ENCODE data around the gene FPGS.
A peak's percentile ranks its signal among the peaks of the same experiment; 100 is the strongest.
"Not testable (repeated sequence)": the region's sequence is repeated elsewhere in the genome, so short reads cannot be mapped to it uniquely, and the experiment has no call there.

The FPGS gene, protein sequence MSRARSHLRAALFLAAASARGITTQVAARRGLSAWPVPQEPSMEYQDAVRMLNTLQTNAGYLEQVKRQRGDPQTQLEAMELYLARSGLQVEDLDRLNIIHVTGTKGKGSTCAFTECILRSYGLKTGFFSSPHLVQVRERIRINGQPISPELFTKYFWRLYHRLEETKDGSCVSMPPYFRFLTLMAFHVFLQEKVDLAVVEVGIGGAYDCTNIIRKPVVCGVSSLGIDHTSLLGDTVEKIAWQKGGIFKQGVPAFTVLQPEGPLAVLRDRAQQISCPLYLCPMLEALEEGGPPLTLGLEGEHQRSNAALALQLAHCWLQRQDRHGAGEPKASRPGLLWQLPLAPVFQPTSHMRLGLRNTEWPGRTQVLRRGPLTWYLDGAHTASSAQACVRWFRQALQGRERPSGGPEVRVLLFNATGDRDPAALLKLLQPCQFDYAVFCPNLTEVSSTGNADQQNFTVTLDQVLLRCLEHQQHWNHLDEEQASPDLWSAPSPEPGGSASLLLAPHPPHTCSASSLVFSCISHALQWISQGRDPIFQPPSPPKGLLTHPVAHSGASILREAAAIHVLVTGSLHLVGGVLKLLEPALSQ

DNA sequence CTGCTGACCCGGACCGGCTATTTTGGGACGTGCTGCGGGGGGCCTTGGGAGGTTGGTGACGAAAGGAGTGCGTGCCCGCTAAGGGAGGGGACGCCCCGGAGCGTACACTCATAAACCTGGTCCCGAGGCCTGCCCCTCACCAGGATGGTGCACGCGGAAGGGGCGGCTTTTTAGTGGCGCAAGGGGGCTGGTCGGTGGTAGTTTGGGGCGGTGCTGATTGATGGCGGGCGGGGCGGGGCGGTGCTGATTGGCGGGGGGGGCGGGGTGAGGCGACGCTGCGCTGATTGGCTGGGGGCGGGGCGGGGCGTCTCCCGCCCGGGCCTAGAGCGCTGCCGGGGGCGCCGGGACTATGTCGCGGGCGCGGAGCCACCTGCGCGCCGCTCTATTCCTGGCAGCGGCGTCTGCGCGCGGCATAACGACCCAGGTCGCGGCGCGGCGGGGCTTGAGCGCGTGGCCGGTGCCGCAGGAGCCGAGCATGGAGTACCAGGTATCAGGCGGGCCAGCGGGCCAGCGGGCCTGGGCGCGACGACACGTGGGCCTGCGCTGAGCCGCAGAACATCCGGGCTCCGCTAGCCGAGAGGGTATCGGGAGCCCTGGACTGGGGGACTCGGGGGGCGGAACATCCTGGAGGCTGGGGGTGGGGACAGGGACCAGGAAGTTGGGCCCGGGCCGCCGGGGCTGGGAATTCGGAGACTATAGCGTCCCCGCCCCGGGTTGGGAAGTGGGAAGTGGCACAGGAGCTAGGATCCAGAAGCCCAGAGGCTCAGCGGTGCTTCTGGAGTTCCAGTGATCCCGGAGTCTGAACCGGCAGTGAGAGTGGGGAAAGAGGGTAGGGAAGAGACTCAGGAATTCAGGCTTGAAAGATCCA is at the start of gene FPGS:
TSS of gene FPGS (plus strand) at position 307 of the 868 bp plus-strand sequence. CDS start at position 350, 43 bp downstream.
- DNase-seq: peak; percentile 87 to 90

- DNase-seq: no peak
These were observed 49.5 kb upstream of the FPGS start for GRCh38 chr9:127753148-127753547.

DNA sequence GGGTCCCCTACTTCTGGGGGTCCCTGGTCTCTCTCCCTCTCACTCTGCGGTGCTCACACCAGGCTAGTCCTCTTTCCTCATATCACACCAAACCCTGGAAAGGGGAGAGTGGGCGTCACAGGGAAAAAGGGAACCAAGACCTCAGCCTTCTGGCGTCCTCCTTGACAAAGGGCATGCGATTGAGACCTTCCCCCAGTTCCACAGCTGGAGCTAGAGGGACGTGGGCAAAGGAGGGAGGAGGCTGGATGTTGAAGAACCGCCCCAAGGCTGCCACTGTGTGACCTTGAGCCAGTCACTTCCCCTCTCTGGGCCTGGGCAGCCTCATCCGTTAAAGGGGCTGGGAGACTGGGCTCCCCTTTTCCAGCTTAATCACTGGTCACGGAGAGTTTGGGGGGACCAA is 49.1 kb upstream of the FPGS start:
- DNase-seq: no peak

DNA sequence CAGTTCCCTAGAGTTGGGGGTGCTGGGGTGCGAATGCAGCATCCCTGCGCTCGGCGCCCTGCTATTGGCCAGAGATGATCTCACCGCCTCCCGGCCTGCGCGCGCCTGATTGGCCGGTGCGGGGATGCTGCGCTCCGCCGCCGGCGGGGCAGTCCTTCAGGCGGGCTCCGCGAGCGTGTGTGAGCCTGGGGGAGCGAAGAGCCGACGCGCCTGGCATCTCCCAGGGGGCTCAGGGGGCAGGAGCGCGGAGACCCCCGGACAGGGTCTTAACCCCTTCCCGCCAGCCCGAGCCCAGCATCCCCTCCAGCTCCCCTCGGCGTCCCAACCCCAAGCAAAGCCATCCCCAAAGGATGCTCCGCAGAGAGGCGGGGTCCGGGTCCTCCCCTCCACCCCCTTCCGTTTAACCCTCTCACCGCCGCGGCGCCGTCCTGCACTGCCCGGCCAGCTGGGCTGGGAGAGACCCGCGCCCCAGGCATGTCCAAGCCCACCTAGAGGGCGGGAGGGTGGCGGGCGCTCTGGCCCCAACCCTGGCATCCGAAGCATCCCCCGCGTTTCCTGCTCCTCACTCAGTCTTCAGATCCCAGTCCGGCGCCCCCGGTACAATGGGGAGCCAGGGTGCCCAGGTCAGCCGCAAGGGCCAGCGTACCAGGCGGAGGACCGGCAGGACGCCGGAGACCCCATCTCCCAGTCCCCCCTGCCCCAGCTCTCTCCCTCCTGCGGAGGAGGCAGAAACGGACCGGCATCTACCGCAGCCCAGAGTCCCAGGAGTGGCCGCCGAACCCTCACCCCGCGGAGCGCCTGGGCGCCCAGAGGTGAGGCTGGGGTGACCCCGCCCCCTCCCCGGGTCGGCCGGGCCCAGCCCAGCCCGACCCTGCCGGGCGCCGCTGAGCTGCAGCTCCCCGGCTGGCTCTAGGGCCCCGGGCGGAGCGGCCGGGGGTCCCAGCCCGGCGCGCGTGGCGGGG is 48.3 kb upstream of the FPGS start:
- DNase-seq: peak; percentile 33 to 68

DNA sequence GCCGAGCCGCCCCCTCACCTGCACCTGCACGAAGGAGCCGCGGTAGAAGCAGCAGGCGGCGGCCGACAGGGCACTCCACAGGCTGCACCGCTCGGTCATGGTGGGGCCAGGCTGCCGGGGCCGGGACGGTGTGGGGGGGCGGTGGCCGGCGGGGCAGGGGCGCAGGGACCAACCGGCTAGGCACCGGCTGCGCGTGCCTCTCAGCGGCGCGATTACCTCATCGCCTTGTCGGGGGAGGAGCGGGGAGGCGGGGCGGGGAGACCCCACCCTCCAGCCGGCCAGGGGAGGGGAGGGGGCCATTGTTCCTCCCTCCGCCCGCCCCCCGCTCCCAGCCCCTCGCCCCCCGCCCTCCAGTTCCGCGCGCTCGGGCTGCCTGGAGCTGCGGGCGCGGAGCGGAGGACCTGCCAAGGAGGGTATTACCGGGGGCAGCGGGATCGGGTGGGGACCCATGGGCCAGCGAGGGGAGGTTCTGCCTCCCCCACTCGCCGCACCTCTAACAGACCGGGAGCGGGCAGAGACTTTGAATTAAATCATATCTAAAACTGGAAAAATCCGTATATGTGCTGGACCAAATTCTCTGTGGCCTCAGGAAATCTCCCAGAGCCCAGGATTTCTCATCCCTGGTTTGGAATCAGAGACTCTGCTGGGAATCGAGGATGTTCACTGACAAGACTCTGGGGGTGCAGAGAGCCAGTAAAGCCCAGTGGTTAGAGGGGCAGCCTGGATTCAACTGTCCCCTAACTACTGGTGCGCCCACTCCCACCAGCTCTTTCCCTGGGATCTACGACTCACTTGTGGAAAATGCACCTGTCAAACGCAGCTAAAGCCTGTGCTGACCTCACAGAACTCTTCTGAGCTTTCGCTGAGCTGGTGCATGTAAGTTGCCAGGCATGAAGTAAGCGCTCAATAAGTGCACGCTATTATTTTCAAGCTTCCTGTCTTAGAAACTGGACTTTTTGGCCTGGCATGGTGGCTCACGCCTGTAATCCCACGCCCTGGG is 47.3 kb upstream of the FPGS start:
- peak; percentile 32 to 66 for DNase-seq

DNA sequence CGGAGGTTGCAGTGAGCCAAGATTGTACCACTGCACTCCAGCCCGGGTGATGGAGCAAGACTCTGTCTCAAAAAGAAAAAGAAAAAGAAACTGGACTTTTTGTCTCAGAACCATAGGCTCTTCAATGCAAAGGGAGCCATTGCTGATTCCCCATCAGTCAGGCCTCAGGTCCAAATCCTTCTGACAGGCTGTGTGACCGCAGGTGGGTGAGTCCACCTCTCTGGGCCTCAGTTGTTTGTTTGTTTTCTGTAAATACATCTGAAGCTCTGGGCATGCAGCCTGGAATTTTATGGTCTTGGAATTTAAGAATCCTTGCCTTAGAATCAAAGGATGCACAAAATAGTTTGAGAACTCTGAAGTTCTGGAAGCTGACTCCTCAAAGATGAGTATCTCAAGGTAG is 46.4 kb upstream of the FPGS start:
- DNase-seq: no peak

GRCh38 chr9:127756776-127757175 is 45.9 kb upstream of the FPGS start:
- not testable (repeated sequence) for DNase-seq

DNA sequence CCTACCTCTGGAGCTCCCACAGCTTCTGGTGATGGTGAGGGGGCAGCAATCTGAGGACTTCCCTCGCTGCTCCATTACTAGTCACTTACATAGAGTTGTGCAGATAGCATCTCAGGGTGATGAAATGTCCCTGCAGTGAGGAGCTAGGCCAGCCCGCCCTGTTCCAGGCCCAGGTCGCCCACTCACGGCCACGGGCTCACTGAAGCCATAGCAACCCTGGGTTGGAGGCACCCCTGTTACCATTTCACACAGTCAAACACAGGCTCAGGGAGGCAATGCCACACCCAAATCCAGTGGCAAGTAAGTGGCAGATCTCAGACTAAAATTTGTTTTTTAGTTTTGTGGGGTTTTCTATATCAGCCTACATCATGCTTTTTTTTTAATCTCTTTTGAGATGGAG is 43.8 kb upstream of the FPGS start:
- DNase-seq: no peak

DNA sequence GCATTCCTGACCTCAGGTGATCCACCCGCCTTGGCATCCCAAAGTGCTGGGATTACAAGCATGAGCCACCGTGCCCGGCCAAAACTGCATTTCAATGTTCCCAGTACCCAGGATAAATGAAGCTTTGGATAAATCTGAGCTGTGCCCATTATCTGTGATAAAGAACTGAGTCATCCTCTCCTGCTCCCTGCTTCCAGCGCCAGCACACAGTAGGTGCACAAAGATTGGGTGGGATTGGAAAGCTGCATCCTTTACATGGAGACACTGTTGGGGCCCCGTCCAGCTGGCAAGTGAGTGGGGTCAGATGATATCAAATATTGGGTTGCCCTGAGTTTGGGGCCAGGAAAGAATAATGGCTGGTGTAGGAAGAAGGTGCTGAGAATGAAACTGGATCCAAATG is 41.6 kb upstream of the FPGS start:
- DNase-seq: no peak

GRCh38 chr9:127761491-127761956 is 41.2 kb upstream of the FPGS start:
- no peak for DNase-seq

DNA sequence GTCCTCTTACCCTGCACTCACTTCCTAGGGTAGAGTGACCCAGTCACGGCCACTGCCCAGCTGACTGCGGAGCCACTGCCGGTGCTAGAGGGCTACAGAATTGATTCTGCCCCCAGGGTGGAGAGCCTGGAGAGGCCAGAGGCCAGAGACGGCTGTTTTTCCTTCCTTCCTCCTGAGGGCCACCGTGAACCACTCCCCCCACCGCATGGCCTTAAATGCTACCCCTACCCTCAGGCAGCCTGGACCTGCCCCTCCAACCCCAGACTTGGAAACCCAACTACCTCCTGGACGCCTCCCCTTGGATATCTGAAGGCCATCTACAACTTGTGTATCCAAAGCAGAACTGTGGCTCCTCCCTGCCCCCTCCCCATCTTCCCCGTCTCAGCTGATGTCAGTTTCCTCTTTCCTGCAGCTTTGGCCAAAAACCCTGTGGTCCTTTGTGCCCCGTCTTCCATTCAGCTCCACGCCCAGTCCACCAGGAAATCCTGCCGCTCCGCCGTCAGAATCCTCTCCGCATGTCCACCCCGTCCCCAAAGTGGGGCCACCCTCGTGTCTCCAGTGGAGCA is 40.5 kb upstream of the FPGS start:
- no peak for DNase-seq

DNA sequence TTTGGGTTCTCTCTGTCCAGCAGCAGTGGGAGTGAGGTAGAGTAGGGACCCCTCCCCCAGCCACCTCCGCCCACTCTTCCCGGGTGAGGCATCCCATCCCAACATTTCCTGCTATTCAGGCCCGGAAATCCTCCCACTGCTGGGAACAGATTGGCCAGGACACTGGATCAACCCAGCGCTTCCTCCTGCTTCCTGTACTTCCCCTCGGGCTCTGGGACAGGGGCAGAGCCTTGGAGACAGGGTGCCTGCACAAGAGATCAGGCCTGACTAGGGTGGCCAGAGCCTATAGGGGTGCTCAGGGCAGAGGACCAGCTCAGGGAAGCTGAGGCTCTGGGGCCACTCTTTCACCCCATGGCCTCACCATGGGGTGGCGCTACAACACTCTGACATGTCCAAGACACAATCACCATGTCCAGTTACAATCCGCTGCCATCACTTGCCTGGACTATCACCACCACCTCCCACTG is 38.7 kb upstream of the FPGS start:
- DNase-seq: no peak

GRCh38 chr9:127765418-127765817 is 37.3 kb upstream of the FPGS start:
- DNase-seq: no peak

GRCh38 chr9:127767410-127767809 is 35.3 kb upstream of the FPGS start:
- DNase-seq: peak in 1 of 2 experiments; percentile 50

- peak in 1 of 2 experiments; percentile 36 for DNase-seq
These were observed 34.8 kb upstream of the FPGS start for GRCh38 chr9:127767909-127768331.

- no peak for DNase-seq
These were observed 34.0 kb upstream of the FPGS start for GRCh38 chr9:127768698-127769097.

DNA sequence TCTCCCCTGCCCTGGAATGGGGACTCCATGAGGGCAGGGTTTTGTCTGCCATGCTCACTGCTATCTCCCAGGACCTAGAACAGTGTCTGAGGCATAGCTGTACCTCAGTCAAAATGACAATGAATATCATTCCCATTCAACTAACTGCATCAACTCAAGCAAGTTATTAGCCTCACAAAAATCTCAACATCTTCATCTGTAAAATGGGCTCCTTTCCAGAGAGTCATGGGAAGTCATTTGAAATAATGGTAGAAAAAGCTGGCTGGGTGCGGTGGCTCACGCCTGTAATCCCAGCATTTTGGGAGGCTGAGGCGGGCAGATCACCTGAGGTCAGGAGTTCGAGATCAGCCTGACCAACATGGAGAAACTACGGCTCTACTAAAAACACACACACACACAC is 33.6 kb upstream of the FPGS start:
- no peak for DNase-seq

- DNase-seq: no peak
These were observed 32.6 kb upstream of the FPGS start for GRCh38 chr9:127769929-127770582.

GRCh38 chr9:127770583-127770904 is 32.1 kb upstream of the FPGS start:
- no peak for DNase-seq
